Measurements from ENCODE around the gene ITSN2. TPM values are rescaled to one million over a fixed set of nuclear protein-coding genes. Genes with fewer than 3 reads are reported as not detected.
A peak's percentile ranks its signal among the peaks of the same experiment; 100 is the strongest.

The ITSN2 gene
- total RNA-seq, 1 donor from 2014 or later: 23.8 TPM

DNA sequence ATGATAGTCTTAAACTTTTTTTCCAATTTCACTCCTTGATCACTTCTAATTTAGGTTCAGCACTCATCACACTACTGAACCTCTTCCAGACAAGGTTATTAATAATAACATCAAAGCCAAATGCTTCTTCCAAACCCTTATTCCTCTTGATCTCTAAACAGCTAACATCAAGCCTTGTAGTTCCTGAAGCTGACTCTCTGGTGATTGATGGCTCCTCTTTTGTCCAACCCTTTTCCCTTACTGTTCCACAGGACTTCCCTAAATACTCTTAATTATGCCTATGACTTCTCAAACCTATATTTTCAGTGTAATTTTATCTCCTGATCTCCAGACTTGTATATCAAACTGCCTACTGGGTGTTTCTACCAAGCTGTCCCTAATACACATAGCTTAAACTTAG lies 101.6 kb downstream of the ITSN2 start:
- H3K4me1 ChIP-seq (ENCODE audit: insufficient read depth, low read length): no peaks in the 10 kb centered on the region
- H3K9ac ChIP-seq (ENCODE audit: low read length): no peak overlapping the region
- no peaks in the 10 kb centered on the region for H3K27me3 Mint-ChIP-seq (ENCODE audit: low read depth, unreplicated experiment)
- H3K4me3 Mint-ChIP-seq (ENCODE audit: unreplicated experiment): no peak overlapping the region
- H3K9me3 ChIP-seq (ENCODE audit: insufficient read depth, low read depth, low read length): no peaks in the 10 kb centered on the region
- no peaks in the 10 kb centered on the region for H3K36me3 ChIP-seq (ENCODE audit: insufficient read depth, low read length)
- H3K4me3 ChIP-seq (ENCODE audit: insufficient read depth, low read depth, low read length): no peak overlapping the region
- H3K4me2 ChIP-seq (ENCODE audit: low read length): no peak overlapping the region
- no peaks in the 10 kb centered on the region for H3K79me2 ChIP-seq (ENCODE audit: insufficient read depth, low read length)
- DNase-seq (ENCODE audit: low read depth): no peak
- no peaks in the 10 kb centered on the region for H4K20me1 ChIP-seq (ENCODE audit: insufficient read depth, low read length)
- H3K36me3 Mint-ChIP-seq (ENCODE audit: low read depth, unreplicated experiment): peaks cover 2% of the 10 kb centered on the region
- FAIRE-seq: no peak
- no peaks in the 10 kb centered on the region for H3K4me1 Mint-ChIP-seq (ENCODE audit: low read depth, unreplicated experiment)
- no peaks in the 10 kb centered on the region for H3K9me3 Mint-ChIP-seq (ENCODE audit: unreplicated experiment)
- no peaks in the 10 kb centered on the region for H3K27me3 ChIP-seq (ENCODE audit: insufficient read depth, low read length)
- H2AFZ ChIP-seq (ENCODE audit: low read depth, low read length): no peak overlapping the region
- no peak overlapping the region for H3K27ac ChIP-seq (ENCODE audit: low read depth, low read length)
- TF ChIP-seq CTCF (IDR thresholded peaks at IDR 0.05; ENCODE audit: insufficient read depth, low read depth, low read length) (no peak), EZH2 (IDR thresholded peaks at IDR 0.05; ENCODE audit: insufficient read depth, low read length) (no peak)
- no peak overlapping the region for H3K27ac Mint-ChIP-seq (ENCODE audit: unreplicated experiment)

DNA sequence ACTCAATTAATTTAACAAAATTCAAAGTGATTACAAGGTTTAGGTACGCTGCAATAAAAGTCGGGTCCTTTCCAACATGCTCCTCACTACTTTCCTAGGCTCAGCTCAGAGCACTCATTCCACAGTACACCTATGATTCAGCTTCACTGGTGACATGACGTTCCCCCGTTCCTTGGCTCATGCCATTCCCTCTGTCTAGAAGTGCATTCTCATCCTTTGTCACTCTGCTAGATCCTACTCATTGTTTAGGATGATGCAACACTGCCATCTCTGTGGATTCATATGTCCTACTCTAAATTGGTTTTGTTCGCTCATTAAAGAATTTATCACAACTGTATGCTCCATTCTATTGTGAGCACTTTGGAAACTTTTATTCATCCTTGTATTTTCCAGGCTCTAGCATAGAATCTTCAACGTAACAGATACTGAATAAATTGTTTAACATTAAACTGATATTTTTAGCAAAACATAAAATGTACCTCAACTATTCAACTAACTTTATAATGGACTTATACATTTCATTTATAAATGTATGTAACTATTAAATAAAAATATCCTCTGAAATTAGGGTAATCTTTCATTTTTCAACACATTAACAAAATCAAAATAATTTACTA lies 106.9 kb downstream of the ITSN2 start:
- Mint-ChIP-seq H3K27me3 (ENCODE audit: low read depth, unreplicated experiment) (no peaks in the 10 kb centered on the region), H3K9me3 (ENCODE audit: unreplicated experiment) (no peaks in the 10 kb centered on the region), H3K36me3 (ENCODE audit: low read depth, unreplicated experiment) (peaks cover 2% of the 10 kb centered on the region), H3K4me1 (ENCODE audit: low read depth, unreplicated experiment) (peaks cover 5% of the 10 kb centered on the region), H3K4me3 (ENCODE audit: unreplicated experiment) (no peak overlapping the region), H3K27ac (ENCODE audit: unreplicated experiment) (peak overlapping the region; percentile 47)
- Histone ChIP-seq H4K20me1 (ENCODE audit: insufficient read depth, low read length) (no peaks in the 10 kb centered on the region), H3K9me3 (ENCODE audit: insufficient read depth, low read depth, low read length) (no peaks in the 10 kb centered on the region), H3K36me3 (ENCODE audit: insufficient read depth, low read length) (no peaks in the 10 kb centered on the region), H3K4me3 (ENCODE audit: insufficient read depth, low read depth, low read length) (no peak overlapping the region), H3K9ac (ENCODE audit: low read length) (no peak overlapping the region), H3K27me3 (ENCODE audit: insufficient read depth, low read length) (no peaks in the 10 kb centered on the region), H3K4me2 (ENCODE audit: low read length) (no peak overlapping the region), H2AFZ (ENCODE audit: low read depth, low read length) (no peak overlapping the region), H3K4me1 (ENCODE audit: insufficient read depth, low read length) (no peaks in the 10 kb centered on the region), H3K79me2 (ENCODE audit: insufficient read depth, low read length) (no peaks in the 10 kb centered on the region), H3K27ac (ENCODE audit: low read depth, low read length) (no peak overlapping the region)
- no peak for TF ChIP-seq EZH2 (IDR thresholded peaks at IDR 0.05; ENCODE audit: insufficient read depth, low read length)
- TF ChIP-seq CTCF (IDR thresholded peaks at IDR 0.05; ENCODE audit: insufficient read depth, low read depth, low read length): no peak
- DNase-seq (ENCODE audit: low read depth) (peak; percentile 15), FAIRE-seq (no peak)

GRCh38 chr2:24247592-24247991 lies 112.7 kb downstream of the ITSN2 start:
- Histone ChIP-seq H3K27ac (ENCODE audit: low read depth, low read length) (no peak overlapping the region), H3K9ac (ENCODE audit: low read length) (no peak overlapping the region), H3K4me2 (ENCODE audit: low read length) (no peak overlapping the region), H3K36me3 (ENCODE audit: insufficient read depth, low read length) (peaks cover 3% of the 10 kb centered on the region), H2AFZ (ENCODE audit: low read depth, low read length) (no peak overlapping the region), H3K4me3 (ENCODE audit: insufficient read depth, low read depth, low read length) (no peak overlapping the region), H3K79me2 (ENCODE audit: insufficient read depth, low read length) (no peaks in the 10 kb centered on the region), H3K4me1 (ENCODE audit: insufficient read depth, low read length) (no peaks in the 10 kb centered on the region), H3K9me3 (ENCODE audit: insufficient read depth, low read depth, low read length) (no peaks in the 10 kb centered on the region), H3K27me3 (ENCODE audit: insufficient read depth, low read length) (no peaks in the 10 kb centered on the region), H4K20me1 (ENCODE audit: insufficient read depth, low read length) (no peaks in the 10 kb centered on the region)
- Mint-ChIP-seq H3K4me1 (ENCODE audit: low read depth, unreplicated experiment) (no peaks in the 10 kb centered on the region), H3K27ac (ENCODE audit: unreplicated experiment) (no peak overlapping the region), H3K9me3 (ENCODE audit: unreplicated experiment) (no peaks in the 10 kb centered on the region), H3K36me3 (ENCODE audit: low read depth, unreplicated experiment) (no peaks in the 10 kb centered on the region), H3K27me3 (ENCODE audit: low read depth, unreplicated experiment) (no peaks in the 10 kb centered on the region), H3K4me3 (ENCODE audit: unreplicated experiment) (no peak overlapping the region)
- TF ChIP-seq CTCF (IDR thresholded peaks at IDR 0.05; ENCODE audit: insufficient read depth, low read depth, low read length) (no peak), EZH2 (IDR thresholded peaks at IDR 0.05; ENCODE audit: insufficient read depth, low read length) (no peak)
- DNase-seq (ENCODE audit: low read depth): no peak
- no peak for FAIRE-seq
